Measurements from ENCODE around the gene BARHL1.

Gene BARHL1

DNA sequence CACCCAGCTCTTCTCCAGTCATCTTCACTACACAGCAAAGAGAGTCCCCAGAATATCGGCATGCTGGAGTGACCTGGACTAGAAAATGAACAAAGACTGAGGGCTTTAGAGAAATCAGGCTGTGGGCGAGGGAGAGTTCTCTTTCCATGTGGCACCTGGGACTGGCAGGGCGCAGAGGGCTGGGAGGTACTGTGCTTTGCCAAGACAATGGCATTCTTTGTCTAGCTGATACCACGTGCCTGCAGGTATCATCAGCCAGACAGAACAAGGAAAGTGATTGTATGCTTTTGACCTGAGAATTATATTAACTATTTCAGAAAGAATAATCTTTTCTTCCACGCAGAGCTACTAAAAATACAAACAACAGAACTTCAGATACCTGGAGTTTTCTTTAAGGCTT, 56.9 kb downstream of the BARHL1 start (continued):
- no peak for TF ChIP-seq ZNF311 (tag by site-specific recombination; IDR thresholded peaks at IDR 0.05; ENCODE audit: borderline replicate concordance)
